ENCODE measurements around the gene REPS1.

The REPS1 gene

DNA sequence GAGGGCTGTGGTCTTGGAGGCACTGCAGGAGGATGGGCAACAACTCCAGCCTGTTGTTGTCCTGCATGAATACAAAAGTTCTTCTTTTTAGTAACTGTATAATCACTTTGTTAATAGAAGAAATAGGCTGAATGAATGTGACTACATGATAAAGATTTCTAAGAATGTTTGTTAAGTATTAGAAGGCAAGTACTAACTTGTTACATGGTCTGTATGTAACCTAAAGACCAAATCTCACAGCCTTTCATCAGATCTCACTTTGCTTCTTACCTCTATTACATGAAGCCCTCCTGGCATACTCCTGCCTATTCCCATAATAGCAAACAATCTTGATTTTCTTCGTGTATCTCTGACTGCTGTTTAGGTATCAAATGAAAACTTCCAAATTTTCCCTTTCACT, 73.4 kb downstream of the REPS1 start:
- no peak for DNase-seq

DNA sequence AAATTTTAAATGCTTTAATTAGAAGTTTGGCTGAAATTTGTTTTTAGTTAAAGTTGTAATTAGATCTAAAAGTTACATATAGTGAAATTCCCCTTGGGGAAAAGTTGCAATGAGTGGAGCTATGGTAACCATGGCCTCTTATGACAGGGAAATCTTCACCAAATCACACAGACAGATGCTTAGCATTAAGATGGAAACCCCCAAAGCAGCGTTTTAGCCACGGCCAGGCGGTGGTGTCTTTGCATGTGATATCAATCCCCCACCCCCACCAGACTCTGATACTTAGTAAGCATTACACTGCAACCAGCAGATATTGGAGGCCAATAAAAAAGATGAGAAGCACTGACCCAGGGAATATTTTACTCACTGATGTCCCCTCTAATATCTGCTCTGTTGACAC, 75.7 kb downstream of the REPS1 start:
- DNase-seq: no peak

- no peak for DNase-seq
These were observed 78.1 kb downstream of the REPS1 start for GRCh38 chr6:138909975-138910374.

DNA sequence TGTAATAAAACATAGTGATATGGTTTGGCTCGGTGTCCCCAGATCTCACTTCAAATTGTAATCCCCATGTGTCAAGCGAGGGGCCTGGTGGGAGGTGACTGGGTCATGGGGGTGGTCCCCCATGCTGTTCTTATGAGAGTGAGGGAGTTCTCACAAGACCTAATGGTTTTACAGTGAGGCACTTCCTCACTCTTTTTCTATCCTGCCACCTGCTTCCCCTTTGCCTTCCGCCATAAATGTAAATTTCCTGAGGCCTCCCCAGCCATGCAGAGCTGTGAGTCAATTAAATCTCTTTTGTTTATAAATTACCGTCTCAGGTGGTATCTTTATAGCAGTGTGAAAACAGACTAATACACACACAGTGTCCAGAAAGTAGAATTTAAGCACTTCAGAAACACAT, 78.5 kb downstream of the REPS1 start:
- no peak for DNase-seq

- DNase-seq: no peak
These were observed 80.9 kb downstream of the REPS1 start for GRCh38 chr6:138907167-138907566.

DNA sequence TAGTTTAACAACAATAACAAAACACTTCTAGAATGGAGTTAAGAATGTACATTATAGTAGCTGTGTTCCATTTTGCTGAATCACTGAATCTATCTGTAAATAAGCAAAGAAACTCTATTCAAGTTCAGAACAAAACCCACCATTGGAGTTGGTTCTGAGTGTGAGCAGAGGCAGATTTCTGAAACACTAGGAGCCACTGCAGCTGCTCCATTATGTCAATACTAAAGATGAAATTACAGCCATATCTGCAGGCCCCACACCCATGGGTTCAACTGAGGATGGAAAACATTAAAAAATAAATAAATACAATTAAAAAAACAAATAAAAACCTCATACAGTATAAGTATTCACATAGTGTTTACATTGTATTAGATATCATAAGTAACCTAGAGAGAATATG, 91.0 kb downstream of the REPS1 start:
- DNase-seq: no peak

- no peak for DNase-seq
These were observed 91.8 kb downstream of the REPS1 start for GRCh38 chr6:138896104-138896756.

- DNase-seq: no peak
These were observed 96.6 kb downstream of the REPS1 start for GRCh38 chr6:138891255-138891986.

GRCh38 chr6:138885156-138885819, 102.8 kb downstream of the REPS1 start:
- no peak for DNase-seq

DNA sequence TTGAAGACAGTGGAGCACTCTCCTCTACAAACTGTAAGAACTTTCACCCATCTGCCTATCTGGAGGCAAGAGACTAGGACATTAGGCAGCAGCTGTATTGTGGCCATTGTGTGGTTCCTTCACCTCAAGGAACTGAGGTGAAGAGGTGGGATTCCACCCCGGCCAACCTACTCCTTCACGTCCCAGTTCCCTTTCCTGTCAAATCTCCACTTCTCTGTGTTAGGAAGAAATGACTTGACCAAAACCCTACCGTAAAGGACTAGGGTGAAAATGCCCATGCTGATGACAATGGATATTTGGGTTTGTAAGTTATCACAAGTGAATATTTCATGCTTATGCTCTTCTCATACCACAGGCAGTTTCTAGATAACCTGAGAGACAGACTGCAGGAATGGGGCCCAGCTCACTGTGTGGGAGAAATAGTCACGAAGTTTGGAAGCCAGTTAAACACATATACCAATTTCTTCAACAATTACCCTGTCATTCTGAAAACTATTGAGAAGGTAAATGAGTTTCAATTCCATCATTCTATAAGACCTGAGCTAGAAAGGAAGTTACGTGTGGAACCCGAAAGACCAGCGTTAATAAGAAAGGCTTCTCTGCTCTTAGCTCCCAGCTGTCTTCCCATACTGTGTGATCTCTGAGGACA, 105.6 kb downstream of the REPS1 start:
- DNase-seq: no peak

DNA sequence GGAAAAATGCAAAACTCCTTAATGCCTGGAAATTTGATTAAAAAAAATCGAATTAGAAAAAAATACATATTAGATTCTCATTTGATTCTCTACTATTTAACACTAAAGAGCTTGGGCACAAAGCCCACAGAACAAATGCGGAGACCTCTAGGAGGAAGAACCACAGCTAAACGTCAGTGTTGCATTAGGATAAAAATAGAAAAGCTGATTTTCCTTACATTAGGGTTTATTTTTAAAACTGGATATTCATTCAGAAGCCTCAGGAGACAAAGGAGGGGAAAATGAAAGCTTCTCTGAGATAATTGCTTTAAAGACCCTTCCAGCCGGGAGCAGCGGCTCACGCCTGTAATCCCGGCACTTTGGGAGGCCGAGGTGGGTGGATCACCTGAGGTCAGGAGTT, 114.9 kb downstream of the REPS1 start:
- DNase-seq: no peak

DNA sequence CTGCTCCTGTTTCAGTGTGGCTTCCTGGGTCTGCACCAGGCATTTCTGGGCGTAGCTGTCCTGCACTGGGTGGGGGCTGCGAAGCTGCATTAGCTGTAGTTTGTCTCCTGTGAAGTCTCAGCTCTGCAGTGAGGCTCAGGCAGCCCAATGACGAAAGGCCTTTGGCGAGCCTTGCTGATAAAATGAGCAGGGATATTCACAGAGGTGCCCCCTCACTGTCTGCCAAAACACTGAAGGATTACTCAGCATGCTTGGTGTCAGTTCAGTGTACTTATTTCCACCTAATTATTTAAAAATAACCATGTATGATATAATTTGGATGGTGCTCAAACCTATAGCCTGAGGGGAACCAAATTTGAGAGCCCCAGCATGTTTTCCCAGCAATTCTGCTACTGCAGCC, 118.7 kb downstream of the REPS1 start:
- DNase-seq: no peak

GRCh38 chr6:138868181-138868580, 119.9 kb downstream of the REPS1 start:
- no peak for DNase-seq

- no peak for DNase-seq
These were observed 122.5 kb downstream of the REPS1 start for GRCh38 chr6:138865480-138866109.

DNA sequence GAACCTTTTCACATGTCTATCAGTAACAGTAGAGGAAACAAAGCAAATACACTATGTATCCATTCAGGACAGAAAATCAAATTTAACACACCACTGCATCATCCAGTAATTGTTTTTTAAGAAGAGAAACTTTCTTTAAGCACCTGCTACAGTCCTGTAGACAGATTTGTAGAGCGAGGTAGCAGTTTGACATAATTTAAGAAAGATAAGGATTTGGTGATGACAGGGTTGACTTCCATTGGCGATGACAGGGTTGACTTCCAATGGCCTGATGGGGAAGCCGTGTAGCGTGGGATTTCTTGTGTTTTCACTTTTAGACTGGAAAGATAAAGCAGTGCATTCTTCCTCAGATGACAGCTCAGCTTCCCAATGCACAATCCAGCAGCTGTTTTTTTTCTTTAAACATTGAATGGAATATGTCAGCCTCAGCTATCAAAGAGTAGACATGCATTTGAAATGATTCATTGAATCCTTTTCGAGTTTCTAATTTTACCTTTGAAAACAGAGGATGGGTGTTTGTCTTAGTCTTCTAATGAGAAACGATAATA, 123.6 kb downstream of the REPS1 start:
- DNase-seq: no peak

- no peak for DNase-seq
These were observed 124.7 kb downstream of the REPS1 start for GRCh38 chr6:138863321-138863720.

GRCh38 chr6:138862456-138862855, 125.6 kb downstream of the REPS1 start:
- no peak for DNase-seq

- DNase-seq: no peak
These were observed 130.3 kb downstream of the REPS1 start for GRCh38 chr6:138857775-138858174.

DNA sequence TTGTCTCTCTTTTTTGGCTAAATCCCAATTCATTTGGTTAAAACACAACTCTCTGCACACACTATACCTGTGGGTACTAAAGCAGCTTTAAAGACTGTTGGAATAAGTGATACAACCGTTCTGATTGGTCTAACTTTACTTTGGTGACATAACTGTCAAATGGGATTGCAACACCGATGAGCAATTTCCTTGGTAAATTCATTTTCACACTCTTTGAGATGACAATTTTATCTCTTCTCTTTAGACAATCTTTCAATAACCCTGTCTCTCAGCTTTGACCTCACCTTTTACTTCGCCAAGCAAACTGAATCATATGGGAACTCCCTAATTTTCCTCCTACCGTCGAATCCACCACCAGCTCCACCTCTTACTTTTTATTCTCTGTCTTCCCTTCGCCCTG, 131.4 kb downstream of the REPS1 start:
- no peak for DNase-seq

Data from amniotic stem cell (primary cell).